Glomerular visceral epithelial cell (primary cell): ENCODE data around the gene RERE.

ENCODE experiments used
- DNase-seq: peaks from one replicate; pipeline ENCODE4 v3.0.0-alpha.2; 2016; ENCODE audit errors: extremely low spot score

Gene RERE

GRCh38 chr1:8365661-8366362 lies 451.6 kb downstream of the RERE start:
- no peak for DNase-seq

GRCh38 chr1:8364528-8365442 lies 452.7 kb downstream of the RERE start:
- DNase-seq, result no peak

GRCh38 chr1:8363767-8364301 lies 453.6 kb downstream of the RERE start:
- DNase-seq, result no peak

- no peak for DNase-seq
Observed at GRCh38 chr1:8363186-8363766, 454.2 kb downstream of the RERE start.

- DNase-seq, result no peak
Observed at GRCh38 chr1:8362701-8363101, 454.7 kb downstream of the RERE start.

GRCh38 chr1:8361198-8361849 lies 456.1 kb downstream of the RERE start:
- DNase-seq, result no peak

GRCh38 chr1:8360493-8361197 lies 456.8 kb downstream of the RERE start:
- DNase-seq, result no peak

- DNase-seq, result no peak
Observed at GRCh38 chr1:8359617-8360481, 457.6 kb downstream of the RERE start.

GRCh38 chr1:8358897-8359616 lies 458.4 kb downstream of the RERE start:
- no peak for DNase-seq

- DNase-seq, result no peak
Observed at GRCh38 chr1:8358241-8358896, 459.1 kb downstream of the RERE start.

GRCh38 chr1:8357329-8358101 lies 459.9 kb downstream of the RERE start:
- no peak for DNase-seq

- DNase-seq, result no peak
Observed at GRCh38 chr1:8356256-8357209, 460.9 kb downstream of the RERE start.

GRCh38 chr1:8355439-8356255 lies 461.8 kb downstream of the RERE start:
- no peak for DNase-seq

- DNase-seq, result no peak
Observed at GRCh38 chr1:8354038-8354437, 463.4 kb downstream of the RERE start.

GRCh38 chr1:8352886-8353785 lies 464.3 kb downstream of the RERE start:
- no peak for DNase-seq
